GM12872 (cell line): ENCODE results near the gene ATG5.

ENCODE experiments used
- CTCF ChIP-seq: IDR thresholded peaks from 3 replicates; pipeline ENCODE4 v1.5.1; 2011; ENCODE audit warnings: low read depth, mild to moderate bottlenecking, low read length, moderate library complexity; ENCODE audit not compliant: insufficient read depth

ATG5 gene

GRCh38 chr6:106197441-106197840, 128.1 kb downstream of the ATG5 start:
- TF ChIP-seq CTCF: no peak

GRCh38 chr6:106194949-106195921, 130.3 kb downstream of the ATG5 start:
- no peak for TF ChIP-seq CTCF

GRCh38 chr6:106192824-106193223, 132.7 kb downstream of the ATG5 start:
- TF ChIP-seq CTCF: no peak

- no peak for TF ChIP-seq CTCF
Measured at GRCh38 chr6:106188104-106188794, 137.3 kb downstream of the ATG5 start.

DNA sequence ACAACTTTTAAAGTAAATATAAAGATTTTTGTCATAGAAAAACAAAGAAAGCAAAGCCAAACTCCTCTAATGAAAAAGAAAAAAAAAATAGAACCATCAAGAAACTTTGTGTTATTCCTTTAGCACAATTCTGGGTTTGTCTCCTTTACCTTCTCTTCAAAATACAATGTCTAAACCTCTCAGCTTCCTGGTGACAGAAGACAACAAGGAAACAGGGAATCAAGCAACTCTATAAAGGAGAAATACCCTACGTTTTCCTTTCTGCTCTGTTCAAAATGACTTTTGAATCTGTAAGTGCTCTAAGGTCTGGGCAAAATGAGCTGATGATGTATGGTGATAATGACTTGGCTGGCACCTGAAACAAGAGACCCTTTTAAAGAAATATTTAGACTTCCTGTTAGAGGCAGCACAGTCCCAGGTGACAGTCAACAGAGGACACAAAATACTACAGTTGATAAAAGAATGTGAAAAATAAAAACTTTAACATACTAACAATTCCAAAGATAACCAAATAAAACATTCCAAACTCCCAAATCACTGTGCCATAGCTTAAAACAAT, 138.1 kb downstream of the ATG5 start:
- no peak for TF ChIP-seq CTCF

- TF ChIP-seq CTCF: no peak
Measured at GRCh38 chr6:106186714-106187113, 138.8 kb downstream of the ATG5 start.

DNA sequence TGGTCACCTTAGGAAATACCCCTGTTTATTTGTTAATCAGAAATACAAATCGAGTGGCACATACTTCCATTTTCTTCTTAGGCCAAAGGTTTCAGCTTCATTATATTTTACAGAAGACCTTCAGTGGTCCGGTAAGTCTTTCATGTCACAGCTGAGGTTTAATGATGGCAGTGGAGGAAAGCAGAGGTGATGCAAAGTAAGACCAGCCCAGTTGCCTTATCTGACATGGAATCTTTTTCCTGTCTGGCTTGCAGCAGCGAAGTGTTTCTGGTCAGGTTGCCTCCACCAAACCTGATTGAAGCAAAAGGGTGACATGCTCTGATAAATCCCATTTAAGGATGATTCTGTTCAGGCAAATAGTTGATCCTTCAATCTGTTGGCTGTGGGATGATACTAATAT, 139.4 kb downstream of the ATG5 start:
- TF ChIP-seq CTCF: no peak
